ENCODE results near the gene CACNA1D.

- TF ChIP-seq CTCF (optimal IDR thresholded peaks at IDR 0.05 in 1 of 3, IDR thresholded peaks at IDR 0.05 in 1 of 3, conservative IDR thresholded peaks at IDR 0.05 in 1 of 3; ENCODE audit: extremely low read depth in 1 of 3, insufficient read depth in 2 of 3, low read length in 3 of 3) (no peak), EZH2 (IDR thresholded peaks at IDR 0.05; ENCODE audit: low read length) (no peak)
Observed at GRCh38 chr3:53545996-53546359, 51.6 kb downstream of the CACNA1D start.
